HG03025 (cell line): Measurements from ENCODE around the gene PPM1L.

Source experiments
- ATAC-seq: cut with Tn5 transposase; IDR thresholded peaks from one replicate; pipeline ENCODE4 v1.9.1; 2021; ENCODE audit warnings: mild to moderate bottlenecking, moderate library complexity; ENCODE audit not compliant: unreplicated experiment, low FRiP score

PPM1L gene

GRCh38 chr3:160804762-160805161, 48.7 kb downstream of the PPM1L start:
- ATAC-seq = no peak

- ATAC-seq = no peak
Measured at GRCh38 chr3:160806094-160806493, 50.1 kb downstream of the PPM1L start.

GRCh38 chr3:160806686-160807085, 50.7 kb downstream of the PPM1L start:
- ATAC-seq = no peak

GRCh38 chr3:160808838-160809237, 52.8 kb downstream of the PPM1L start:
- no peak for ATAC-seq

GRCh38 chr3:160809453-160809852, 53.4 kb downstream of the PPM1L start:
- no peak for ATAC-seq

- no peak for ATAC-seq
Measured at GRCh38 chr3:160810362-160811236, 54.6 kb downstream of the PPM1L start.

- no peak for ATAC-seq
Measured at GRCh38 chr3:160811237-160811548, 55.2 kb downstream of the PPM1L start.

- no peak for ATAC-seq
Measured at GRCh38 chr3:160812304-160812703, 56.3 kb downstream of the PPM1L start.

GRCh38 chr3:160815280-160815679, 59.2 kb downstream of the PPM1L start:
- no peak for ATAC-seq

GRCh38 chr3:160820022-160820421, 64.0 kb downstream of the PPM1L start:
- ATAC-seq = no peak

GRCh38 chr3:160820430-160820829, 64.4 kb downstream of the PPM1L start:
- ATAC-seq = no peak

- no peak for ATAC-seq
Measured at GRCh38 chr3:160822936-160823335, 66.9 kb downstream of the PPM1L start.

- no peak for ATAC-seq
Measured at GRCh38 chr3:160825311-160825800, 69.3 kb downstream of the PPM1L start.

- ATAC-seq = no peak
Measured at GRCh38 chr3:160826408-160826807, 70.4 kb downstream of the PPM1L start.

GRCh38 chr3:160826991-160827390, 71.0 kb downstream of the PPM1L start:
- ATAC-seq = no peak

GRCh38 chr3:160827516-160827915, 71.5 kb downstream of the PPM1L start:
- ATAC-seq = no peak

- no peak for ATAC-seq
Measured at GRCh38 chr3:160828880-160829279, 72.8 kb downstream of the PPM1L start.

GRCh38 chr3:160829486-160830009, 73.5 kb downstream of the PPM1L start:
- ATAC-seq = no peak

- ATAC-seq = no peak
Measured at GRCh38 chr3:160830796-160831195, 74.8 kb downstream of the PPM1L start.

- no peak for ATAC-seq
Measured at GRCh38 chr3:160831401-160831800, 75.4 kb downstream of the PPM1L start.

- no peak for ATAC-seq
Measured at GRCh38 chr3:160837394-160837980, 81.5 kb downstream of the PPM1L start.

- no peak for ATAC-seq
Measured at GRCh38 chr3:160840590-160840989, 84.6 kb downstream of the PPM1L start.
